HepG2 (cell line): ENCODE results near the gene BIVM. TPM values are rescaled to one million over a fixed set of nuclear protein-coding genes. Genes with fewer than 3 reads are reported as not detected.

Experiments used
- ARID4A ChIP-seq: sonication (generic); formaldehyde crosslinking; IDR thresholded peaks from 2 replicates; pipeline ENCODE4 v1.5.0; 2020; ENCODE audit warnings: mild to moderate bottlenecking, missing genetic modification reagents, borderline replicate concordance
- ARNT2 ChIP-seq: sonication (generic); formaldehyde crosslinking; IDR thresholded peaks from 2 replicates; pipeline ENCODE4 v1.8.0; 2022; ENCODE audit warnings: mild to moderate bottlenecking, low read depth, missing genetic modification reagents, moderate library complexity
- DNMT3B ChIP-seq: conservative IDR thresholded peaks from 2 replicates; pipeline ENCODE4 v1.6.1; 2016; ENCODE audit warnings: missing biosample characterization, control low read depth
- DPF2 ChIP-seq: sonication (generic); formaldehyde crosslinking; IDR thresholded peaks from 2 replicates; pipeline ENCODE4 v1.4.0; 2020; ENCODE audit warnings: mild to moderate bottlenecking, low read depth, missing genetic modification reagents, borderline replicate concordance
- FOXP4 ChIP-seq: sonication (generic); formaldehyde crosslinking; IDR thresholded peaks from 2 replicates; pipeline ENCODE4 v1.4.0; 2020; ENCODE audit warnings: missing genetic modification reagents
- KDM4B ChIP-seq: sonication (generic); formaldehyde crosslinking; IDR thresholded peaks from 2 replicates; pipeline ENCODE4 v1.4.0; 2020; ENCODE audit warnings: missing genetic modification reagents
- MAFG ChIP-seq: sonication (generic); formaldehyde crosslinking; IDR thresholded peaks from 2 replicates; pipeline ENCODE4 v1.5.1; 2020; ENCODE audit warnings: mild to moderate bottlenecking, missing genetic modification reagents
- MED8 ChIP-seq: sonication (generic); formaldehyde crosslinking; IDR thresholded peaks from 2 replicates; pipeline ENCODE4 v1.8.1; 2023; ENCODE audit warnings: mild to moderate bottlenecking, missing genetic modification reagents; ENCODE audit not compliant: insufficient replicate concordance
- MIER2 ChIP-seq: IDR thresholded peaks from 2 replicates; pipeline ENCODE4 v1.6.1; 2016; ENCODE audit warnings: missing biosample characterization, missing genetic modification reagents
- MLX ChIP-seq: IDR thresholded peaks from 2 replicates; pipeline ENCODE4 v1.6.1; 2016
- SMYD3 ChIP-seq: sonication (generic); formaldehyde crosslinking; IDR thresholded peaks from 2 replicates; pipeline ENCODE4 v1.8.1; 2023; ENCODE audit warnings: mild to moderate bottlenecking, missing genetic modification reagents
- SP5 ChIP-seq: IDR thresholded peaks from 2 replicates; pipeline ENCODE4 v1.6.1; 2016; ENCODE audit warnings: low read depth, borderline replicate concordance
- SRY ChIP-seq: sonication (generic); formaldehyde crosslinking; IDR thresholded peaks from 2 replicates; pipeline ENCODE4 v1.8.0; 2022; ENCODE audit warnings: mild to moderate bottlenecking, missing genetic modification reagents
- TMF1 ChIP-seq: sonication (generic); formaldehyde crosslinking; IDR thresholded peaks from 2 replicates; pipeline ENCODE4 v1.8.1; 2022; ENCODE audit warnings: low read depth, missing genetic modification reagents
- ZHX1 ChIP-seq: sonication (generic); formaldehyde crosslinking; IDR thresholded peaks from 2 replicates; pipeline ENCODE4 v1.8.1; 2022; ENCODE audit warnings: low read depth, mild to moderate bottlenecking, missing genetic modification reagents
- ZNF160 ChIP-seq: sonication (generic); formaldehyde crosslinking; IDR thresholded peaks from 2 replicates; pipeline ENCODE4 v1.8.0; 2022; ENCODE audit warnings: mild to moderate bottlenecking, inconsistent platforms, missing genetic modification reagents
- ZNF333 ChIP-seq: sonication (generic); formaldehyde crosslinking; IDR thresholded peaks from 2 replicates; pipeline ENCODE4 v1.4.0; 2020; ENCODE audit warnings: mild to moderate bottlenecking, missing genetic modification reagents, borderline replicate concordance
- ZNF780A ChIP-seq: sonication (generic); formaldehyde crosslinking; IDR thresholded peaks from 2 replicates; pipeline ENCODE4 v1.8.0; 2022; ENCODE audit warnings: mild to moderate bottlenecking, missing genetic modification reagents, moderate library complexity
- ZSCAN21 ChIP-seq: sonication (generic); formaldehyde crosslinking; IDR thresholded peaks from 2 replicates; pipeline ENCODE4 v1.8.0; 2022; ENCODE audit warnings: mild to moderate bottlenecking, missing genetic modification reagents, moderate library complexity, borderline replicate concordance
- polyA plus RNA-seq, 8 experiments: library from polyadenylated mRNA; depleted of rRNA in 3 of 8; stranded (reverse) in 7 of 8; unstranded in 1 of 8; fragments of >200 nt; fragmentation: Illumina TruSeq in 4 of 8; extraction: Trizol in 4 of 8; gene quantifications; 2 replicates each; pipeline versions ENCODE4 v1.2.1 to v1.2.3, GENCODE V29; 2011 to 2016; ENCODE audit warnings: low read depth in 4 of 8, missing spikeins in 1 of 8, mixed read lengths in 1 of 8; ENCODE audit not compliant: insufficient read depth in 1 of 8
- total RNA-seq, 5 experiments: library from RNA; depleted of rRNA; stranded (reverse); fragments of >200 nt; fragmentation: Illumina TruSeq; extraction: Trizol; gene quantifications; 2 replicates each; pipeline ENCODE4 v1.2.3, GENCODE V29; 2016; ENCODE audit warnings: low read depth in 1 of 5

BIVM gene
- total and polyA plus RNA-seq, 2 of the 13 experiments (the other 11 are each of a cell fraction or from before 2014, with no cell fraction given) = 10.4 to 15.8 TPM

- 0 out of 2 replicates have a peak, but pooled peaks have one; percentile 41 for TF ChIP-seq DPF2
- no peak for TF ChIP-seq ARNT2 (CRISPR knock-in tag)
- no peak for TF ChIP-seq KDM4B (CRISPR knock-in tag)
- TF ChIP-seq SRY (CRISPR knock-in tag) = no peak
- no peak for TF ChIP-seq SMYD3 (CRISPR knock-in tag)
- TF ChIP-seq MAFG = no peak
- no peak; the same call in 1 of the 2 replicates for TF ChIP-seq ARID4A (CRISPR knock-in tag)
- TF ChIP-seq MED8 (CRISPR knock-in tag) = no peak
- TF ChIP-seq MLX (CRISPR knock-in tag) = no peak
- TF ChIP-seq ZNF780A = no peak
- TF ChIP-seq DNMT3B (CRISPR knock-in tag) = peak; percentile 79; the same call in 1 of the 2 replicates
- 0 out of 2 replicates have a peak, but pooled peaks have one; percentile 10 for TF ChIP-seq MIER2 (CRISPR knock-in tag)
- TF ChIP-seq SP5 (CRISPR knock-in tag) = no peak
- no peak for TF ChIP-seq ZSCAN21
- no peak for TF ChIP-seq TMF1 (CRISPR knock-in tag)
- no peak for TF ChIP-seq ZNF160 (CRISPR knock-in tag)
- no peak for TF ChIP-seq ZNF333 (CRISPR knock-in tag)
- 0 out of 2 replicates have a peak, but pooled peaks have one; percentile 15 for TF ChIP-seq FOXP4 (CRISPR knock-in tag)
- TF ChIP-seq ZHX1 (CRISPR knock-in tag) = no peak
Observed at GRCh38 chr13:102770435-102770834, 28.5 kb upstream of the BIVM start (continued).
